Endothelial cell of umbilical vein (primary cell): ENCODE measurements around the gene SLC6A1. TPM values are rescaled to one million over a fixed set of nuclear protein-coding genes. Genes with fewer than 3 reads are reported as not detected.

Source experiments
- BruUV-seq: library from RNA; stranded (reverse); fragments of 400-500 nt; replicated peaks from 2 replicates; lab custom pipeline; 2021; lab: Mats Ljungman, UMichigan
- CTCF ChIA-PET: fragments of 300-600, 350-600 bp; sonication (Branson Sonifier 250); formaldehyde crosslinking; loops from one replicate; lab custom pipeline; 2021; ENCODE audit warnings: antibody characterized with exemption, inconsistent platforms; lab: Charles Lee
- POLR2A ChIA-PET: fragments of 300-600, 350-600 bp; sonication (Branson Sonifier 250); formaldehyde crosslinking; loops from one replicate; lab custom pipeline; 2021; ENCODE audit warnings: antibody characterized with exemption, inconsistent platforms; lab: Charles Lee
- DNase-seq: peaks from one replicate; pipeline ENCODE4 v3.0.0-alpha.2; 2011; ENCODE audit warnings: low read depth, low spot score
- FAIRE-seq: peaks from 2 replicates; lab custom pipeline; 2011; peaks lifted over from hg19 to GRCh38; lab: Jason Lieb, UNC
- H2AFZ ChIP-seq: 2 replicates; pipeline ENCODE4 v1.6.0; 2012; ENCODE audit warnings: low read depth, low read length, control low read depth, inconsistent platforms
- H3K27ac ChIP-seq: 2 replicates; pipeline ENCODE4 v1.5.1; 2011; ENCODE audit warnings: low read depth, mild to moderate bottlenecking, control low read depth, low read length, moderate library complexity; ENCODE audit not compliant: insufficient read depth
- H3K27me3 ChIP-seq, 2 experiments: 2 replicates each; pipeline versions ENCODE4 v1.6.0 to v1.6.1; 2011; ENCODE audit warnings: low read length in 2 of 2, mixed read lengths in 1 of 2; ENCODE audit not compliant: control insufficient read depth in 2 of 2, insufficient read depth in 2 of 2
- H3K36me3 ChIP-seq, 2 experiments: 2 replicates in 1 of 2; 3 replicates in 1 of 2; pipeline ENCODE4 v1.5.1; 2011; ENCODE audit warnings: low read length in 2 of 2, mild to moderate bottlenecking in 1 of 2, moderate library complexity in 1 of 2; ENCODE audit not compliant: control insufficient read depth in 2 of 2, insufficient read depth in 2 of 2; ENCODE audit errors: extremely low read depth in 1 of 2
- H3K4me1 ChIP-seq: 3 replicates; pipeline ENCODE4 v1.5.1; 2011; ENCODE audit warnings: mild to moderate bottlenecking, low read length; ENCODE audit not compliant: control insufficient read depth, insufficient read depth; ENCODE audit errors: extremely low read depth
- H3K4me2 ChIP-seq: 2 replicates; pipeline ENCODE4 v1.6.1; 2011; ENCODE audit warnings: low read length, control low read depth, mixed read lengths; ENCODE audit not compliant: insufficient read depth
- H3K4me3 ChIP-seq, 3 experiments: fragments of 200-600 bp in 1 of 3; sonication (generic), shearing (Covaris generic) in 1 of 3; replicated peaks in 1 of 3; 2 replicates each; pipeline ENCODE4 v1.5.1; 2011 to 2016; ENCODE audit warnings: control low read depth in 3 of 3, low read length in 3 of 3, mild to moderate bottlenecking in 2 of 3, inconsistent platforms in 1 of 3, low read depth in 1 of 3, moderate library complexity in 1 of 3; ENCODE audit not compliant: insufficient read depth in 1 of 3
- H3K79me2 ChIP-seq: 2 replicates; pipeline ENCODE4 v1.6.0; 2012; ENCODE audit warnings: low read length, inconsistent platforms; ENCODE audit not compliant: control insufficient read depth, insufficient read depth
- H3K9ac ChIP-seq: replicated peaks from 2 replicates; pipeline ENCODE3; 2011; ENCODE audit warnings: low read length, control low read depth; ENCODE audit not compliant: insufficient read depth; ENCODE audit errors: extremely low read depth
- H3K9me1 ChIP-seq: replicated peaks from 3 replicates; pipeline ENCODE4 v1.6.0; 2011; ENCODE audit warnings: mild to moderate bottlenecking, low read length; ENCODE audit not compliant: control insufficient read depth, insufficient read depth; ENCODE audit errors: extremely low read depth
- H3K9me3 ChIP-seq: replicated peaks from 2 replicates; pipeline ENCODE4 v1.5.1; 2012; ENCODE audit warnings: low read length, inconsistent platforms; ENCODE audit not compliant: control insufficient read depth, insufficient read depth
- H4K20me1 ChIP-seq: replicated peaks from 2 replicates; pipeline ENCODE3; 2011; ENCODE audit warnings: mild to moderate bottlenecking, low read length; ENCODE audit not compliant: control insufficient read depth, insufficient read depth; ENCODE audit errors: extremely low read depth
- CTCF ChIP-seq, 2 donors: IDR thresholded peaks; 1 replicate in 1 of 2; 2 replicates in 1 of 2; pipeline ENCODE4 v1.5.1; 2011; ENCODE audit warnings: low read length in 2 of 2, mild to moderate bottlenecking in 2 of 2, moderate library complexity in 2 of 2, control low read depth in 1 of 2, inconsistent platforms in 1 of 2, low read depth in 1 of 2; ENCODE audit not compliant: insufficient read depth in 1 of 2; ENCODE audit errors: extremely low read depth in 1 of 2
- EZH2 ChIP-seq: IDR thresholded peaks from 2 replicates; pipeline ENCODE4 v1.6.1; 2012; ENCODE audit warnings: borderline replicate concordance, low read depth, mild to moderate bottlenecking, moderate library complexity, low read length, inconsistent platforms; ENCODE audit not compliant: severe bottlenecking
- FOS ChIP-seq: IDR thresholded peaks from 2 replicates; pipeline ENCODE4 v1.6.1; 2011; ENCODE audit warnings: mild to moderate bottlenecking, low read length, moderate library complexity, borderline replicate concordance; ENCODE audit not compliant: insufficient read depth
- GATA2 ChIP-seq: IDR thresholded peaks from 2 replicates; pipeline ENCODE4 v1.7.0; 2011; ENCODE audit warnings: low read depth, mild to moderate bottlenecking, moderate library complexity, mixed read lengths, low read length; ENCODE audit not compliant: insufficient read length, insufficient read depth
- JUN ChIP-seq: IDR thresholded peaks from 2 replicates; pipeline ENCODE4 v1.6.1; 2011; ENCODE audit warnings: borderline replicate concordance, low read depth; ENCODE audit not compliant: insufficient read length, insufficient read depth
- MAX ChIP-seq: IDR thresholded peaks from 2 replicates; pipeline ENCODE4 v1.6.1; 2011; ENCODE audit not compliant: insufficient read depth, insufficient read length
- MYC ChIP-seq: IDR thresholded peaks from one replicate; pipeline ENCODE4 v1.6.1; 2011; ENCODE audit warnings: mild to moderate bottlenecking, low read depth, low read length
- POLR2A ChIP-seq: IDR thresholded peaks from 2 replicates; pipeline ENCODE4 v1.6.1; 2012; ENCODE audit warnings: low read depth, mild to moderate bottlenecking, control low read depth, low read length
- POLR2AphosphoS5 ChIP-seq: IDR thresholded peaks from 2 replicates; pipeline ENCODE4 v1.6.1; 2012; ENCODE audit warnings: low read depth, mild to moderate bottlenecking, control low read depth, low read length, moderate library complexity; ENCODE audit not compliant: insufficient read depth
- dilution Hi-C: fragments of 300-500 bp; cut with MboI; formaldehyde crosslinking; loops from one replicate; pipeline ENCODE4 v1.15.0; 2019; ENCODE audit warnings: low sequenced_read_pairs; ENCODE audit not compliant: extremely low pct_ligation_motif_present
- intact Hi-C: fragments of 100-400 bp; cut with micrococcal nuclease; formaldehyde crosslinking; loops from one replicate; pipeline ENCODE4 v1.10.0; 2022
- polyA plus RNA-seq, 4 experiments: library from polyadenylated mRNA; depleted of rRNA in 3 of 4; stranded (reverse) in 3 of 4; unstranded in 1 of 4; fragments of >200 nt; gene quantifications; 2 replicates each; pipeline versions ENCODE4 v1.2.1 to v1.2.3, GENCODE V29; 2011 to 2012; ENCODE audit warnings: missing spikeins in 1 of 4
- total RNA-seq: library from RNA; stranded (reverse); gene quantifications from 2 replicates; pipeline ENCODE4 v1.2.3, GENCODE V29; 2021

Gene SLC6A1
- total and polyA plus RNA-seq, 2 donors (not counting 3 experiments of a cell fraction or from before 2014, with no cell fraction given) = not detected

GRCh38 chr3:11072631-11073030 is 80.1 kb downstream of the SLC6A1 start:
- Histone ChIP-seq H3K36me3 (no peaks in the 10 kb centered on the region), H3K9ac (no peak overlapping the region), H3K9me1 (no peaks in the 10 kb centered on the region), H3K27me3 (peaks cover 2% of the 10 kb centered on the region in 2 experiments), H2AFZ (no peak overlapping the region), H3K4me2 (no peak overlapping the region), H3K4me3 (no peak overlapping the region), H3K4me1 (no peaks in the 10 kb centered on the region), H4K20me1 (no peaks in the 10 kb centered on the region), H3K9me3 (no peaks in the 10 kb centered on the region), H3K27ac (no peak overlapping the region), H3K79me2 (no peaks in the 10 kb centered on the region)
- FAIRE-seq (no peak), DNase-seq (no peak)
- dilution Hi-C loops = no loop called here
- BruUV-seq = no TSS peak
- TF ChIP-seq JUN (no peak), POLR2A (no peak), POLR2AphosphoS5 (no peak), CTCF (IDR thresholded peaks at IDR 0.05; ENCODE audit: extremely low read depth in 1 of 2, insufficient read depth in 1 of 2, low read depth in 1 of 2, low read length in 2 of 2) (no peak), FOS (no peak), EZH2 (no peak), MAX (no peak), MYC (no peak), GATA2 (no peak)
- POLR2A ChIA-PET = no interaction called here
- CTCF ChIA-PET = no interaction called here
- intact Hi-C loops = no loop called here
